Measurements from ENCODE around the gene C15orf40.

C15orf40 gene

DNA sequence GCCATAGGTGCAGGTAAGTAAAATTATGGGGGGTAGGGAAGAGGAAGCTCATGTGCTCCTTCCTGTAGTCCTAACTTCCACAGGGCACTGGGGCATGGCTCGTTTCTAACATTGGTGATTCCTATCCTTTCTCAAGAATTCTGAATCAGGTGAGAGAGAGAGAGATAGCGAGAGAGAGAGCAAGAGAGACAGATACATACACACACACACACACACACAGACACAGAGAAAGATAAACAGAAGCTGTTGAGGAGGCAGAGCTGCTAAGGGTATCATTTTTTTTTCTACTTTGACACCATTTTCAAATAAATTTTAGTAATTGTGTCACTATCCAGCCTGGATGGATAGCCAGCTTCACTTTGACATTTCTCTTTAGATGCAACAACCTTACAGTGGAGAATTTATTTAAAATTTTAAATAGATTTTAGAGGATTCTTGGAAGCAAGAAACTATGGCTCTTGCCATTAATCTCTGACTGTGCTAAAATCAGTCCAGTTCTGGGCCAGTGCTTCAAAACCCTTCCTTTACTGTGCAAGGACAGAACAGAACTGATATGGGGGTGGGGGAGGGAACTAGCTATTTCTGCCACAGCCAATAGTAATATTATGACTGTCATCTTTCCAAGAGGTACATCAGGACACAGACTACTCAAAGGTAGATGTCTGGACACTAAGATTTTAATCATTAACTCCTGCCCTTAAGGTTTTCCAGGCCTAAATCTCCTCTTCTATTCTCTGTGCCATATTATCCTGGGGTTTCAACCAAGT, 40.0 kb downstream of the C15orf40 start:
- H3K4me3 Mint-ChIP-seq, result no peak overlapping the region
- no peak overlapping the region for H3K27ac Mint-ChIP-seq
- H3K9me3 Mint-ChIP-seq, result no peaks in the 10 kb centered on the region
- no peaks in the 10 kb centered on the region for H3K4me1 Mint-ChIP-seq
- H3K27me3 Mint-ChIP-seq, result no peaks in the 10 kb centered on the region
- no peaks in the 10 kb centered on the region for H3K36me3 Mint-ChIP-seq

- H3K9me3 Mint-ChIP-seq, result no peaks in the 10 kb centered on the region
- H3K27ac Mint-ChIP-seq, result no peak overlapping the region
- peaks cover 6% of the 10 kb centered on the region for H3K4me1 Mint-ChIP-seq
- no peaks in the 10 kb centered on the region for H3K27me3 Mint-ChIP-seq
- H3K4me3 Mint-ChIP-seq, result no peak overlapping the region
- H3K36me3 Mint-ChIP-seq, result no peaks in the 10 kb centered on the region
Observed at GRCh38 chr15:82970696-82971095, 40.7 kb downstream of the C15orf40 start.

DNA sequence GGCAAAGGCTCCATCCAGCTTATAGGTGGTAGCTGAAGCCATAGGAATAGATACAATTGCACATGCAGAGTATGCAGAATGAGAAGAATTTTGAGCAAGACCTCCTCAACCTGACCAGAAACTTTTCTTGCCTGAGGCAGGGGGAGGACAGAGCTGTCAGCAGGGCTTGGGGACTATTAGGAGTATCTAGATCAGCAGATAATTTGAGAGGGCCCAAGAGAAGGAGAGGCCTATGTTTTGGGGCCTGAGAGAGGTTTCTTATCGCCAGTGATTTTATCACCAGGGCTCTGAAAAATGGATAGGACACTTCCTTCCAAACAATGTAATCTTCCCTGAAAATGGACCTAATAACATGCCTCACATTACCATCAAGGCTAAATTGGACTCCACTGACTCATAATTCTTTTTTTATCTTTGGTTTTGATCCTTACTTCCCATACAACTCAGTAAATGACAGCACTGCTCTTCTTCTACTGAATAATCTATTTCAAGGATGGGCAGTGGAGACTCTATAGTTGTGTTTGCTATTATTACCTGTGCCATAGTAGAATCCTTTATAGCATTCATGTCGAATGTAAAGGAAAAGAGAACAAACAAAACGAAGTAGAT, 41.3 kb downstream of the C15orf40 start:
- H3K4me1 Mint-ChIP-seq, result peaks cover 6% of the 10 kb centered on the region
- no peaks in the 10 kb centered on the region for H3K9me3 Mint-ChIP-seq
- H3K36me3 Mint-ChIP-seq, result no peaks in the 10 kb centered on the region
- H3K4me3 Mint-ChIP-seq, result no peak overlapping the region
- H3K27ac Mint-ChIP-seq, result no peak overlapping the region
- H3K27me3 Mint-ChIP-seq, result no peaks in the 10 kb centered on the region

DNA sequence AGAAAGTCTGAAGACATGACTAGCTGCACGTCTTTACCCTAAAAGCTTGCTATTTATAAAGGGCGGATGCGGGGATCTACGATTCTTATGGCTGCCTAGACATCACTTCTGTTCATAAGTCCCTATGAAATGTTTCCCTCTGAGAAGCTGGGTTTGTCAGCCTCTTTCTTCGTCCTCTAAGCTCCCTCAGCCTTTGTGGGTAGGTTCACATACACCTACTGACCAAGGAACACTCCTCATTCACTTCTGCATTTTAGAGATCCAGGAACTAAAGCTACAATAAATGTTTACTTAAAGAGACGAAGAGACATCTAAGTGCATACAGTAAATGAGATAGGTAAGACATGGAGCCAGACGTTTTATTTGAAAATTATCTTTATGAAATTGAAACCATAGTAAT, 42.1 kb downstream of the C15orf40 start:
- H3K9me3 Mint-ChIP-seq, result no peaks in the 10 kb centered on the region
- H3K27me3 Mint-ChIP-seq, result no peaks in the 10 kb centered on the region
- H3K4me3 Mint-ChIP-seq, result no peak overlapping the region
- H3K36me3 Mint-ChIP-seq, result no peaks in the 10 kb centered on the region
- peaks cover 6% of the 10 kb centered on the region for H3K4me1 Mint-ChIP-seq
- no peak overlapping the region for H3K27ac Mint-ChIP-seq

- H3K9me3 Mint-ChIP-seq, result no peaks in the 10 kb centered on the region
- peaks cover 6% of the 10 kb centered on the region for H3K4me1 Mint-ChIP-seq
- H3K27me3 Mint-ChIP-seq, result no peaks in the 10 kb centered on the region
- no peaks in the 10 kb centered on the region for H3K36me3 Mint-ChIP-seq
- H3K27ac Mint-ChIP-seq, result no peak overlapping the region
- H3K4me3 Mint-ChIP-seq, result no peak overlapping the region
Observed at GRCh38 chr15:82968066-82968465, 43.4 kb downstream of the C15orf40 start.

DNA sequence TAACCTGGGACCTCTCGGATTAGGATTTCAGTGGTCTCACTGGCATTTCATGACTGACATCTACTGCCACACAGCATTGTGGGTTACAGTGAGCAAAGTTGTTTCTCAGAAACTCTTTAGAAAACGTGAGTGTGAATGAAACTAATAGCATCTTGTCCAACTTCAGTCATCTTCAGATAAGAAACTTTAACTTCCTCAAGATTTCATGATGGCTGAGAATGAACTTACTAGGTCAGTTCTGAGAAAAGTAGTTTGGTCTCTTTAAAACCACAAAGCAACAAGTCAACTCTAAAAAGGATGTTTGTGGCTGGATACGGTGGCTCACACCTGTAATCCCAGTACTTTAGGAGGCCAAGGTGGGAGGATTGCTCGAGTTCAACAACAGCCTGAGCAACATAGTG, 44.8 kb downstream of the C15orf40 start:
- Mint-ChIP-seq H3K4me1 (peaks cover 6% of the 10 kb centered on the region), H3K36me3 (no peaks in the 10 kb centered on the region), H3K4me3 (no peak overlapping the region), H3K27me3 (no peaks in the 10 kb centered on the region), H3K9me3 (no peaks in the 10 kb centered on the region), H3K27ac (no peak overlapping the region)

DNA sequence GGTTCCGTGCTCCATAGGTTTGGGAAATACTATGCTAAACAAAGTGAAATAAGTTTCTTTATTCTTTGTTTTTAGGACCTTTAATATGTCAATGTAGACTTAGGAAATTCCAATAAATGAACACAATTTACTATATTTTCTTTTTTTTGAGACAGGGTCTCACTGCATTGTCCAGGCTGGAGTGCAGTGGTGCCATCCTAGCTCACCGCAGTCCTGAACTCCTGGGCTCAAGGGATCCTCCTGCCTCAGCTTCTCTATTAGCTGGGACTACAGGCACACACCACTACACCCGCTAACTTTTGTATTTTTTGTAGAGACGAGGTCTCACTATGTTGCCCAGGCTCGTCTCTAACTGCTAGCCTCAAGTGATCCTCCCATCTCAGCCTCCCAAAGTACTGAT, 46.5 kb downstream of the C15orf40 start:
- no peaks in the 10 kb centered on the region for H3K27me3 Mint-ChIP-seq
- no peaks in the 10 kb centered on the region for H3K36me3 Mint-ChIP-seq
- H3K4me1 Mint-ChIP-seq, result peaks cover 6% of the 10 kb centered on the region
- no peak overlapping the region for H3K27ac Mint-ChIP-seq
- no peaks in the 10 kb centered on the region for H3K9me3 Mint-ChIP-seq
- H3K4me3 Mint-ChIP-seq, result no peak overlapping the region

DNA sequence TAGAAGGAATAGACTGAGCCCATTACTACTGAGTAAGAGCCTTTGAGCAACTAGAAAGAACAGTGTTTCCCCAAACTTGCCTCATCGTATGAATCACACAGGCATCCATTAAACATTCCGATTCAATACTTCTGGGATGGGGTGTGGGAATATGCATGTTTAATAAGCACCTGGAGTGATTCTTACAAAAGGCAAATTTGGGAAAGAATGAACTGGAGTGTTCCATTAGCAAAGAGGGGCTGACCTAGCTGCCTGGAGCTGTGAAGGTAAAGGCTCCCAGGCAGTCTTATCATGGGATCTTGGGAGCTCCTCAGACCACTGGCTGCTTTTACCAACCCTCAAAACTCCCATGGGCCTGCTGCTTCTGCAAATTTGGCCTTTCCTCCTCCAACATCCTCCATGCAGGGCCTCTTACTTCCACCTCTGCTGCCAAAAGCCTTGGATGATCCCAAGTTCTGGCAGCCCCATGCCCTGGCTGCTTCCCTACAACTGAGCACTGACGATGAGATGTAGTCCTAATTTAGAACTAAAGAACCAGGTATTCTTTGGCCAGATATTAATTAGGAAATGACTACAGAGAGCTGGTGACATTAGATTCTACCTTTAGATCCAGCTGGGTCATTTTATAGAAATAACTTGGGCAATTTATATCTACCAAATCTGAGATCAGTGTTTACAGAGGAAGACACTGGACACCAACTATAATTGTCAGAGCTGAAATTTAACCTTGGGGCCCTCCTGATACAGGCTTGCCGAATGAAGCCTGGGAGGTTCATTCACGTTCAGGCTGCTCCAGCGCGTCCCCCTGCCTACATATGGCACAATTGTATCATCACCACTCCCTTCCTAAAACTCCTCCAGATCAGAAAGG, 47.7 kb downstream of the C15orf40 start:
- Mint-ChIP-seq H3K4me3 (no peak overlapping the region), H3K9me3 (no peaks in the 10 kb centered on the region), H3K4me1 (peaks cover 6% of the 10 kb centered on the region), H3K27me3 (no peaks in the 10 kb centered on the region), H3K36me3 (no peaks in the 10 kb centered on the region), H3K27ac (no peak overlapping the region)

- H3K36me3 Mint-ChIP-seq, result no peaks in the 10 kb centered on the region
- H3K27me3 Mint-ChIP-seq, result no peaks in the 10 kb centered on the region
- no peak overlapping the region for H3K27ac Mint-ChIP-seq
Observed at GRCh38 chr15:82960766-82961165, 50.7 kb downstream of the C15orf40 start.

DNA sequence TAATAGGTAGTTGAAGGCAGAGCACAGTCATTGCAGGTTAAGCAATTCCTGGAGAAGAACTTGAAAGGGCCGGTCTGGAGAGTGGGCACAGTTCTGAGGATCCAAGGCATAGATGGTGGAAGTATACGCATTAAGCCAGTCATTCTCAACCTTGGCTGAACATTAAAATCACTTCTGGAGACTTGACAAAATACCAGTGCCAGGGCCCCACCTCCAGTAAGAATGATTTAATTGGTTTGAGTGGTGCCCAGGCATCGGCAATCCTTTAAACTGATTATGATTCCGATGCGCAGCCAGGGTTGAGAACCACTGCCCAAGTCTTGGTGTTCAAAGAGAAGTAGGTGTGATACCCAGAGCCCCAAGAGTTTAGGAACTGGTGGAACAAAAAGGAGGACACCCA, 52.0 kb downstream of the C15orf40 start:
- Mint-ChIP-seq H3K4me1 (no peaks in the 10 kb centered on the region), H3K4me3 (no peak overlapping the region)

More at GRCh38 chr15:82960766-82961165, 50.7 kb downstream of the C15orf40 start:
- H3K4me3 Mint-ChIP-seq, result no peak overlapping the region
- H3K4me1 Mint-ChIP-seq, result no peaks in the 10 kb centered on the region
- no peaks in the 10 kb centered on the region for H3K9me3 Mint-ChIP-seq

GRCh38 chr15:82958638-82959037, 52.8 kb downstream of the C15orf40 start:
- no peak overlapping the region for H3K4me3 Mint-ChIP-seq
- no peaks in the 10 kb centered on the region for H3K9me3 Mint-ChIP-seq
- H3K27me3 Mint-ChIP-seq, result no peaks in the 10 kb centered on the region
- H3K4me1 Mint-ChIP-seq, result no peaks in the 10 kb centered on the region
- H3K27ac Mint-ChIP-seq, result no peak overlapping the region
- no peaks in the 10 kb centered on the region for H3K36me3 Mint-ChIP-seq

More for the DNA sequence above, 52.0 kb downstream of the C15orf40 start:
- Mint-ChIP-seq H3K9me3 (no peaks in the 10 kb centered on the region), H3K27me3 (no peaks in the 10 kb centered on the region), H3K27ac (no peak overlapping the region), H3K36me3 (no peaks in the 10 kb centered on the region)

DNA sequence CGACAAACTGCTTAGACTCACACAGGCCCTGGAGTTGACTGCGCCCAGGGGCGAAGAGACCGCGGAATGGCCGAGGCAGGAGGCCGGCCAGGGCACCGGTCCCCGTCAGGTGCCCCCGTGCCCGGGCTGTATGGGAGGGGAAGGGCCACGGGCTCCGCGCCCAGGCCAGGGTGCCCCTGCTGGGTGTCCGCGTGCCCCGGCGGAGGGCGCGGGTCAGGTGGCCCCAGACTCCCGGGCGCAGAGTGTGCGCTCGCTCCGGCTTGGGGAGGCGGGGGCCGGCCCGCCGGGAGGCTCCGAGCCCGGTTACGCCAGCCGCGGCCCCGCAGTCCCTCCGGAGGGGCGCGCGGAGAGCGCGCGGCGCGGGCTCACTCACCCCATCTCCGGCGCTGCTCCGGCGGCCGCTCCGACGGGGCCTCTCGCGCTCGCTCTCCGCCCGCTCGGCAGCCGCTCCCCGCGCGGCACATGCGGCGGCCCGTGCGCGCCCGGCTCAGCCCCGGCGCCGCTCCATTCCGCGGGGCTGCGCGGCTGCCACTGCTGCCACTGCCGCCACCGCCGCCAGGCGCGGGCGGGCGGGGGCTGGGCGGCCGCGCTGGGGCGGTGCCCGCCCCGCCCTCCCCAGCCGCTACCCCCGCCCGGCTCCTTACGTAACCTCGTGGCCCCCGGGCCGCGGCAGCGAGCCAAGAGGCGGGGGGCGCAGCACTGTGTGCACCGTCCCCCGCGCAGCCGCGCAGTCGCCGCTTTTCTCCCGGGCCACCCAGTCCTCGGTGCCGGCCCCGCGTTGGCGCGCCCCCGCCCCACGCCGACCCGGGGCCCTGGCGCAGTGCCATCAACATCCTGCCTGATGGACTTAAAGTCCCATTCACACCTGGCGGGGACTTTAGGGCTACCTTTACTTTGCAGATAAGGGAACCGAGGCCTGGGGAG, 59.0 kb downstream of the C15orf40 start, which contains the start of gene HOMER2:
Gene HOMER2 (minus strand): TSS at position 563 of the 924 bp plus-strand sequence. CDS start 185 bp downstream, at position 378.
- no peaks in the 10 kb centered on the region for H3K4me1 Mint-ChIP-seq
- no peaks in the 10 kb centered on the region for H3K9me3 Mint-ChIP-seq
- H3K36me3 Mint-ChIP-seq, result no peaks in the 10 kb centered on the region
- peak within 1 kb of the TSS; percentile 82 for H3K4me3 Mint-ChIP-seq
- H3K27ac Mint-ChIP-seq, result no peak within 1 kb of the TSS
- H3K27me3 Mint-ChIP-seq, result peaks cover 3% of the 10 kb centered on the region

DNA sequence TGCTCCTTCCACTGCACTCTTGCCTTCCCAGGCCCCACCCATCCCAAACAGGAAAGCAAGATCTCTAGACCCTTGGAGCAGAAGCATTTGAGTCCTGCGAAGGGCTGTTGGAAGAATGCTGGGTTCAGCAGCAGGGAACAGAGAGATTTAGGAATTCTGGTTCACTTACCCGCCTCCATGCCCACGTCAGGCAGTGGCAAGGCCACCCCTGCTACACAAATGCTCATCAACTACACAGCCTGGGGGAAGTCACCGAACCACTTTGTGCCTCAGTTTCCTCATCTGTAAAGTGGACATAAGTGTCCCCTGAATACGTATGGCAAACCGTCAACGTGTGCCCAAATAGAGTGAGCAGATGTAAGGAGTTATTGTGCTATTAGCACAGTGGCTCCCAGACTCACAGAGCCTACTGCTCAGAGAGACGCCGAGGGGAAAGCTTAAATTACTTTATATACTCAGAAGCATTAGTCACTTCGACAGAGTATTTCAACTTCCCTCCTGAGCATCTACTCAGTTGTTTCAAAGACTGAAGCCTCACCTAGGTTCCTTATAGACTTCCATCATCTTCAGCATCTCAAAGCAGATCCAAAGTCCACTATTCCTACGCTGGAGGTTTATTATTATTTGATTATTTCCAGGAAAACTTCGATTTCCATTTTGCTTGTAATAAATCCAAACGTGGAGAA, 59.8 kb downstream of the C15orf40 start:
- Mint-ChIP-seq H3K27me3 (peaks cover 5% of the 10 kb centered on the region), H3K4me1 (no peaks in the 10 kb centered on the region), H3K36me3 (peaks cover 1% of the 10 kb centered on the region), H3K27ac (no peak overlapping the region), H3K4me3 (peak overlapping the region; percentile 82), H3K9me3 (no peaks in the 10 kb centered on the region)

- H3K9me3 Mint-ChIP-seq, result no peaks in the 10 kb centered on the region
- H3K27ac Mint-ChIP-seq, result no peak overlapping the region
- peaks cover 1% of the 10 kb centered on the region for H3K36me3 Mint-ChIP-seq
- no peak overlapping the region for H3K4me3 Mint-ChIP-seq
- peaks cover 5% of the 10 kb centered on the region for H3K27me3 Mint-ChIP-seq
- no peaks in the 10 kb centered on the region for H3K4me1 Mint-ChIP-seq
Observed at GRCh38 chr15:82950746-82951370, 60.6 kb downstream of the C15orf40 start.

Measured in activated naive CD4-positive, alpha-beta T cell treated with anti-CD3 and anti-CD28 coated beads, Interleukin-2, amount 50 U/mL, for 24 hours (primary cell).